Suppressor macrophage (primary cell): ENCODE results near the gene DDX39B.
"Not testable (repeated sequence)": the region's sequence is repeated elsewhere in the genome, so short reads cannot be mapped to it uniquely, and the experiment has no call there.

Source experiments
- DNase-seq, 4 experiments: peaks; one replicate each; pipeline ENCODE4 v3.0.0-alpha.2; 2020 to 2022
- total RNA-seq, 17 experiments: gene quantifications; one replicate each; lab custom pipeline; 2026; ENCODE audit warnings: mixed read lengths in 6 of 17, inconsistent platforms in 3 of 17; lab: John Stamatoyannopoulos, UW

DDX39B gene
- total RNA-seq: 19.7 to 85.0 (median 32.3) reads per million in 17 experiments

- DNase-seq: peak; percentile 97 to 99 (median 98)
Observed at GRCh38 chr6:31541658-31542521, at the start of gene DDX39B. DDX39B (minus strand) TSS chr6:31542003; CDS start chr6:31540532, 1,471 bp downstream.

- DNase-seq: not testable (repeated sequence)
Observed at GRCh38 chr6:31590691-31591090, 48.9 kb upstream of the DDX39B start.

- DNase-seq: peak; percentile 57 to 83 (median 77)
Observed at GRCh38 chr6:31588871-31589650, 47.3 kb upstream of the DDX39B start.

GRCh38 chr6:31587791-31588777 is 46.3 kb upstream of the DDX39B start:
- DNase-seq: peak in 3 of 4 experiments; percentile 17 to 47 (median 46)

- DNase-seq: peak; percentile 63 to 86 (median 82)
Observed at GRCh38 chr6:31586599-31587281, 44.9 kb upstream of the DDX39B start.

- DNase-seq: peak; percentile 81 to 89 (median 85)
Observed at GRCh38 chr6:31586008-31586407, 44.2 kb upstream of the DDX39B start, which contains the start of gene LST1. LST1 (plus strand) TSS chr6:31586277; CDS start chr6:31587300, 1,023 bp downstream.

GRCh38 chr6:31585491-31585890 is 43.7 kb upstream of the DDX39B start:
- DNase-seq: peak in 2 of 4 experiments; percentile 20 to 29

GRCh38 chr6:31582230-31582643 is 40.4 kb upstream of the DDX39B start, which contains the start of gene LTB:
LTB (minus strand) TSS chr6:31582424; CDS start chr6:31582417, 7 bp downstream.
- no peak for DNase-seq

GRCh38 chr6:31581434-31582229 is 39.8 kb upstream of the DDX39B start:
- peak in 1 of 4 experiments; percentile 38 for DNase-seq

GRCh38 chr6:31580807-31581433 is 39.1 kb upstream of the DDX39B start:
- peak; percentile 84 to 95 (median 91) for DNase-seq

GRCh38 chr6:31580438-31580740 is 38.6 kb upstream of the DDX39B start:
- DNase-seq: no peak

GRCh38 chr6:31579546-31580437 is 38.0 kb upstream of the DDX39B start:
- DNase-seq: no peak

- DNase-seq: no peak
Observed at GRCh38 chr6:31579119-31579505, 37.3 kb upstream of the DDX39B start.

GRCh38 chr6:31578184-31579118 is 36.6 kb upstream of the DDX39B start:
- no peak for DNase-seq

GRCh38 chr6:31577579-31577966 is 35.8 kb upstream of the DDX39B start:
- no peak for DNase-seq

- DNase-seq: no peak
Observed at GRCh38 chr6:31576897-31577578, 35.2 kb upstream of the DDX39B start.
